Stimulated activated memory B cell treated with anti-CD40 and anti-IgM and Interleukin-4, amounts not matched to agents 10 μg/mL and 1 μg/mL and 100 μg/mL, for 72 hours (primary cell): ENCODE results near the gene ATP5PB.
A peak's percentile ranks its signal among the peaks of the same experiment; 100 is the strongest.

Source experiments
- ATAC-seq: fragments of 150-1000 bp; cut with Tn5 transposase; 2 replicates; pipeline ENCODE4 v1.10.0; 2021
- H3K27ac Mint-ChIP-seq: one replicate; pipeline ENCODE4 v1.8.0; 2022; ENCODE audit warnings: mild to moderate bottlenecking, mixed read lengths
- H3K27me3 Mint-ChIP-seq: one replicate; pipeline ENCODE4 v1.8.0; 2022; ENCODE audit warnings: mixed read lengths
- H3K36me3 Mint-ChIP-seq: one replicate; pipeline ENCODE4 v1.8.0; 2022; ENCODE audit warnings: mixed read lengths
- H3K4me1 Mint-ChIP-seq: one replicate; pipeline ENCODE4 v1.8.0; 2022; ENCODE audit warnings: mixed read lengths
- H3K4me3 Mint-ChIP-seq: one replicate; pipeline ENCODE4 v1.8.0; 2022; ENCODE audit warnings: mild to moderate bottlenecking, moderate library complexity, mixed read lengths
- H3K9me3 Mint-ChIP-seq: one replicate; pipeline ENCODE4 v1.8.0; 2022; ENCODE audit warnings: mixed read lengths

The ATP5PB gene

DNA sequence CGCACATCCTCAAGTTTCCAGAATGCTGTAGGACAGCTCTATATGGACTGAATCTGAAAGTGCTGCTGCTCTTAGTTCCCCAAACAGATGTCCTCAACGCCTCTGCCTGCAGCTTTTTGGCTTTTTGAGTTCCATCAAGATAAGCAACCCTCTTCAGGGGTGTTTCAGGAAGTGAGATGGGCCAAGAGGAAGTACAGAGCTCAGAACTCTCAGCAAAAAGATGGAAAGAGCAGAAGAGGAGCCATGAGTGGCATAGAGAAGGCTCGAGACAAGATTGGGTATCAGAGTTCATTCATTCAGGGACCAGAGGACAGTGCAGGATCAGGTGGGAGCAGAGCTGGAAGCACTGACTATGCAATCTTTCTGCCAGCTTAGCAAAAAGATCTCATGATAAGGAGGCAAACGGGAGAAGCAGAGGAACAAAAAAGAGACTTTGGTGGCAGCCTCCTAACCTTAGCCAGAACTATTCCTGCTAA, 54.4 kb downstream of the ATP5PB start, which contains the start of the genes ADORA3 and TMIGD3:
Gene ADORA3 (minus strand): TSS at position 49 of the 476 bp plus-strand sequence. CDS start 279 bp downstream, outside the sequence.
Gene TMIGD3 (minus strand): TSS at position 49 of the 476 bp plus-strand sequence. CDS start 279 bp downstream, outside the sequence.
- Mint-ChIP-seq H3K27me3 (no peaks in the 10 kb centered on the region), H3K9me3 (no peaks in the 10 kb centered on the region), H3K36me3 (no peaks in the 10 kb centered on the region), H3K27ac (no peak within 1 kb of the TSS), H3K4me1 (peaks cover 45% of the 10 kb centered on the region), H3K4me3 (peak within 1 kb of the TSS; percentile 22)
- ATAC-seq, result peak; percentile 47

DNA sequence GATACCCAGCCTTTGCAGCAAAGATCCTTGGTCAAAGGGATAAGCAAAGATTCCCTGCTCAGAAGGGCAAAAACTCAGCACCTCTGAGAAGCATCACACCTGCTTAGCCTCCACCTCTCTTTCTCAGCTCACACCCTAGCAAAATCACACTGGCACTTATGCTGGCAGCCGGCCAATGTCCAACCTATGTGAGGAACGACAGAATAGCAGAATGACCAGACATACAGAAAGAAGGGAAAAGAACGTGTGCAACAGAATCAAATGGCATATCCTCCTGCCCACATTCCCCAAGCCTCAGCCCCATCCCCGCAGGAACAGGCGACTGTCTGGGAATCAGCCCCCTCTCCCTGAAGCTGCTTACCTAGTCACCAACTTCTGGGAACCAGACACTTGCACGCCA, 54.8 kb downstream of the ATP5PB start:
- Mint-ChIP-seq H3K27ac (no peak overlapping the region), H3K9me3 (no peaks in the 10 kb centered on the region), H3K4me1 (peaks cover 45% of the 10 kb centered on the region)

DNA sequence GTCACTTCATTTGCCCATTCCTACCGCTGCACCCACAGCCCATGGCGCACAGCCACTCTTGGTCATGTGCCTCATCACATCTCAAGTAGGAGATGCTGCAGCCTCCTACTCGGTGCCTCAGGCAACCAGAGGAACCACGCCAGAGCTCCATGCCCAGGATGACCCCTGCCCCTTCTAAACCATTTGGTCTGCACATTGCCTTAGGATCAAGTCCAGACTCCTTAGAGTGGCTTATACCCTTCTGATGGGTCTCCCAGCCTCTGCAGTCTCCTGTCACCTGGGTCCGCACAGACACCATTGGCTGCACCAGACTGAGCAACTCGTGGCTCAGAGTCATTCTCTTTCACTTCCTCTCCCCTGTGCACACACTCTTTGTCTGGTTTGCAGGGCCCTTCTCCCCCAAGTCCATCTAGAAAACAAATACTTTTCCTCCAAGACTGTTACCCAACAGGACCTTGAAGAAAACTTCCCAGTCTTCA, 56.4 kb downstream of the ATP5PB start:
- H3K27ac Mint-ChIP-seq, result no peak overlapping the region
- peaks cover 38% of the 10 kb centered on the region for H3K4me1 Mint-ChIP-seq
- H3K9me3 Mint-ChIP-seq, result no peaks in the 10 kb centered on the region
- H3K36me3 Mint-ChIP-seq, result no peaks in the 10 kb centered on the region
- no peaks in the 10 kb centered on the region for H3K27me3 Mint-ChIP-seq
- peak overlapping the region; percentile 1 for H3K4me3 Mint-ChIP-seq
- peak; percentile 78 for ATAC-seq

More for the DNA sequence above, 54.8 kb downstream of the ATP5PB start:
- ATAC-seq, result no peak
- Mint-ChIP-seq H3K36me3 (no peaks in the 10 kb centered on the region), H3K4me3 (no peak overlapping the region), H3K27me3 (no peaks in the 10 kb centered on the region)

DNA sequence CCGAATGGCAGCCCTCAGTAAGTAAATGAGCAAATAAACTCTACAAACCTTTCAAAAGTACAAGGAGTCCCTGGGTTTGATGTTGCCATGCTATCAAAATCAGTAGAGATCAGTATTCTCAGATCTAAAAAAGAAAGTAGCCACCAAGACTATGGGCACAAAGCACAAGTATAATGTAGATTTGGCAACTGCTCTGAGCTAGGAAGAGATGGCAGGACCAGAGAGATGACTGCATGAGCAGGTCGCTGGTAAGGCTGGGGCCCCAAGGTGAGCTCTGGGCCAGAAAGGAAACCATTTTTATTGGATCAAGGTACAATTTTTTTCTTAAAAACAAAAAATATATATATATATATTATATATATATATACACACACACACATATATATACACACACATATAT, 57.3 kb downstream of the ATP5PB start:
- Mint-ChIP-seq H3K27ac (no peak overlapping the region), H3K4me3 (no peak overlapping the region), H3K36me3 (no peaks in the 10 kb centered on the region), H3K27me3 (no peaks in the 10 kb centered on the region), H3K4me1 (peaks cover 38% of the 10 kb centered on the region), H3K9me3 (no peaks in the 10 kb centered on the region)
- ATAC-seq, result no peak

DNA sequence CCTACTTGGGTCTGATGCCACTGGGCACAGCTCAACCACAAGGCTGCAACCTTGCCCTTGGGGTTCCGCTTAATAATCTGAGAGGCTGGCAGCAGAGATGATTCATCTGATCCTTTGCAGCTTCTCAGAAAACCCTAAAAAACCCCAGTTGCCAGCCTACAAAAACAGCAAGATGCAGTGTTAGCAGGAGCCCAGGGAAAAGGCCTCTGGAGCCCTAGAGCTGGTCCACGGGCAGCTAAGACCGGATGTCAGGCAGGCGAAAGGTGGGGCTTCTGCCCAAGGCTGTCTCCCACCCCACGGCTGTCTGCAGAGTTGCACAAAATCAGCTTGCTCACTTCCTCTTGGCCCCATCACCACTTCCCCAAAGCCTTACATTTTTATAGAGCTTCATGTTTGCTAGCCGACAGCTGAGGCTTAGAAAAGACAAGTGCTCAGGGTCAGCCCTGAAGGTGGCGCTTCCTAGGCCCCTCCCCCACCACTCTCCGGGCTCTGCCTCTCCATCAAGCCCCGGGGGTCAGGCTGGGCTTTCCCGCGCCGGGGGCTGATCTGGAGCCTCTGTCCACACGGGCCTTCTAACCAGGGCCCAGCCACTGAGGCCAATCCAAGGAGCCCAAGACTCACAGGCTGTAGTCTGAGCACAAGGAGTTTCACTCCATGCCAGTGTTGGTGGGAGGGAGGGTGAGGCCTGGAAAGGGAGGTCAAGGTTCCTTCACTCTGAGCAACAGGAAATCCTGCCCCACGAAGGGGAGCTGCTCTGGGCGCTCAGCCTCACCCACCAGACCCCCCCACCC, 58.3 kb downstream of the ATP5PB start:
- Mint-ChIP-seq H3K4me3 (peak overlapping the region; percentile 74), H3K4me1 (peaks cover 38% of the 10 kb centered on the region), H3K9me3 (no peaks in the 10 kb centered on the region), H3K27ac (no peak overlapping the region), H3K27me3 (no peaks in the 10 kb centered on the region), H3K36me3 (no peaks in the 10 kb centered on the region)
- peak; percentile 88 for ATAC-seq

DNA sequence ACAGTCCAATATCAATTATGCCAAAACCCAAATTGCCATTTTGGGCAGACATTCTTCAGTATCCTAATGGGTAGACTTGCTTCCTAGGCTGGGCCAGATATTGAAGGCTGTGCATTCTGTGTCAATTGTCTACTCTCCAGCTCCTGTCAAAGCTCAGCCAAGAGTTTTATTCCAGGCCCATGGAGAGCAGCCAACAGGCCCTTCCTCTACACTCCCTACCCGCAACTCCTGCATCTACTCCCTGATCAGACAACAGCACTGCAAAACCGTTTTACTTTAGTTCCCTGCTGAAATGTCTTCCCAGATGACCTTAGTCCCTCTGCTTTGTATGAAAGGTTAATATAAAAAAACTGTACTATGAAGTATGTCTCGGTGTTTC, 60.7 kb downstream of the ATP5PB start:
- Mint-ChIP-seq H3K36me3 (no peaks in the 10 kb centered on the region), H3K9me3 (no peaks in the 10 kb centered on the region), H3K4me3 (no peak overlapping the region), H3K4me1 (peaks cover 33% of the 10 kb centered on the region), H3K27me3 (no peaks in the 10 kb centered on the region), H3K27ac (no peak overlapping the region)
- no peak for ATAC-seq

DNA sequence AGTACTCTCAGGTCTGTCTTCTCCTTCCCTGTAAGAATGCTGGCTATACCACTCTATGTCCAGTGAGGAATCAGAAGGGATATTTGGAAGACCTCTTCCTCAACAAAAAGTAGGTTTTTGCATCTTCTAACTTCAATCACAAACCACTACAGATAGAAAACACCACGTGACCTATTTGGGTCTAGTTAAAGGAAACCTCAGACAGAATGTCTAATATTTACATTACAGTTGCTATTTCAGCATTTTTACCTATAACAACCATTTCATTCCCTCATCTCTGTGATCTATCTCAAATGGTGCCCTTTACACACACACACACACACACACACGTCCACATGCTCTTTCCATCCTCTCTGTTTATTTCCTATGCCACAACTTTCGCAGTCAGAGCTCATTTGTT, 62.1 kb downstream of the ATP5PB start:
- ATAC-seq, result no peak
- no peaks in the 10 kb centered on the region for H3K27me3 Mint-ChIP-seq
- no peak overlapping the region for H3K27ac Mint-ChIP-seq
- H3K4me3 Mint-ChIP-seq, result no peak overlapping the region
- H3K9me3 Mint-ChIP-seq, result no peaks in the 10 kb centered on the region
- H3K36me3 Mint-ChIP-seq, result no peaks in the 10 kb centered on the region
- H3K4me1 Mint-ChIP-seq, result peaks cover 33% of the 10 kb centered on the region
